ENCODE results near the gene ANKRD63. TPM values are rescaled to one million over a fixed set of nuclear protein-coding genes. Genes with fewer than 3 reads are reported as not detected.
A peak's percentile ranks its signal among the peaks of the same experiment; 100 is the strongest.

The ANKRD63 gene
- total and polyA plus RNA-seq, 2 of the 13 experiments (the other 11 are each of a cell fraction or from before 2014, with no cell fraction given): not detected

- TF ChIP-seq POGK (CRISPR knock-in tag; conservative IDR thresholded peaks at IDR 0.05): 0 out of 2 replicates have a peak, but pooled peaks have one; percentile 23
- no peak for TF ChIP-seq HNF4A (CRISPR knock-in tag; IDR thresholded peaks at IDR 0.05)
- TF ChIP-seq SALL1 (CRISPR knock-in tag; IDR thresholded peaks at IDR 0.05): peak; percentile 61; the same call in 1 of the 2 replicates
- TF ChIP-seq ZMYM4 (CRISPR knock-in tag; IDR thresholded peaks at IDR 0.05): no peak; the same call in 1 of the 2 replicates
- TF ChIP-seq SP1 (IDR thresholded peaks at IDR 0.05): no peak
- TF ChIP-seq SP1 (CRISPR knock-in tag; IDR thresholded peaks at IDR 0.05): peak; percentile 40; the same call in 1 of the 2 replicates
- TF ChIP-seq MYPOP (CRISPR knock-in tag; IDR thresholded peaks at IDR 0.05): no peak
- TF ChIP-seq ZEB1 (IDR thresholded peaks at IDR 0.05; ENCODE audit: insufficient replicate concordance, low read depth): no peak
- no peak for TF ChIP-seq ZNF776 (CRISPR knock-in tag; IDR thresholded peaks at IDR 0.05)
- no peak for TF ChIP-seq TRIM24 (CRISPR knock-in tag; IDR thresholded peaks at IDR 0.05)
- peak; percentile 72 for TF ChIP-seq YY1 (IDR thresholded peaks at IDR 0.05; ENCODE audit: insufficient read depth, insufficient replicate concordance, low read depth, low read length)
- no peak for TF ChIP-seq ELF4 (CRISPR knock-in tag; IDR thresholded peaks at IDR 0.05; ENCODE audit: borderline replicate concordance)
- TF ChIP-seq SAP130 (CRISPR knock-in tag; IDR thresholded peaks at IDR 0.05; ENCODE audit: low read depth): peak; percentile 35; the same call in 1 of the 2 replicates
- TF ChIP-seq AKAP8 (CRISPR knock-in tag; IDR thresholded peaks at IDR 0.05): no peak
- no peak for TF ChIP-seq RORA (CRISPR knock-in tag; IDR thresholded peaks at IDR 0.05)
- TF ChIP-seq ZSCAN31 (CRISPR knock-in tag; IDR thresholded peaks at IDR 0.05; ENCODE audit: low read depth): no peak
- TF ChIP-seq TBL1XR1 (IDR thresholded peaks at IDR 0.05; ENCODE audit: borderline replicate concordance, low read length, partially characterized antibody): no peak
- TF ChIP-seq TFAP4 (IDR thresholded peaks at IDR 0.05; ENCODE audit: borderline replicate concordance, low read depth): no peak
- no peak; the same call in 1 of the 2 replicates for TF ChIP-seq ZNF550 (CRISPR knock-in tag; IDR thresholded peaks at IDR 0.05; ENCODE audit: borderline replicate concordance)
- no peak for TF ChIP-seq HNF1A (IDR thresholded peaks at IDR 0.05; ENCODE audit: low read depth)
- TF ChIP-seq HNF1A (CRISPR knock-in tag; IDR thresholded peaks at IDR 0.05; ENCODE audit: borderline replicate concordance): no peak
- no peak for TF ChIP-seq ZNF143 (CRISPR knock-in tag; IDR thresholded peaks at IDR 0.05)
- no peak for TF ChIP-seq FOXA3 (CRISPR knock-in tag; IDR thresholded peaks at IDR 0.05)
These were observed 8.3 kb downstream of the ANKRD63 start (continued) for GRCh38 chr15:40274350-40275274.
